IMR-90 (cell line): ENCODE results near the gene PLCH2.

Experiments
- CEBPB ChIP-seq: IDR thresholded peaks from 2 replicates; pipeline ENCODE4 v1.6.1; 2012; ENCODE audit warnings: low read depth, low read length, improper control_type of control experiment
- CTCF ChIP-seq: conservative IDR thresholded peaks from 2 replicates; pipeline ENCODE4 v1.5.1; 2012; ENCODE audit warnings: mild to moderate bottlenecking, low read depth, low read length, improper control_type of control experiment
- ELK1 ChIP-seq: fragments of 150-350 bp; IDR thresholded peaks from 2 replicates; pipeline ENCODE4 v1.6.1; 2016; ENCODE audit warnings: low read depth, mild to moderate bottlenecking, low read length, moderate library complexity, borderline replicate concordance
- MAFK ChIP-seq: IDR thresholded peaks from 2 replicates; pipeline ENCODE4 v1.6.1; 2012; ENCODE audit warnings: low read depth, low read length, improper control_type of control experiment
- MAZ ChIP-seq: IDR thresholded peaks from 2 replicates; pipeline ENCODE4 v1.6.1; 2012; ENCODE audit warnings: low read depth, mild to moderate bottlenecking, low read length, improper control_type of control experiment, moderate library complexity, borderline replicate concordance
- MXI1 ChIP-seq: IDR thresholded peaks from 2 replicates; pipeline ENCODE4 v1.6.1; 2012; ENCODE audit warnings: low read depth, mild to moderate bottlenecking, low read length, moderate library complexity, borderline replicate concordance
- POLR2A ChIP-seq: IDR thresholded peaks from 2 replicates; pipeline ENCODE4 v1.6.1; 2012; ENCODE audit warnings: mild to moderate bottlenecking, low read depth, low read length
- RCOR1 ChIP-seq: IDR thresholded peaks from 2 replicates; pipeline ENCODE4 v1.6.1; 2012; ENCODE audit warnings: mild to moderate bottlenecking, low read length, improper control_type of control experiment; ENCODE audit not compliant: insufficient replicate concordance
- RFX5 ChIP-seq: IDR thresholded peaks from 2 replicates; pipeline ENCODE4 v1.8.0; 2012; ENCODE audit warnings: low read depth, mild to moderate bottlenecking, low read length, moderate library complexity
- USF2 ChIP-seq: fragments of 150-350 bp; IDR thresholded peaks from 2 replicates; pipeline ENCODE4 v1.6.1; 2017; ENCODE audit warnings: mild to moderate bottlenecking, antibody characterized with exemption, low read length, low read depth

- no peak for TF ChIP-seq POLR2A
- TF ChIP-seq CTCF = no peak
- no peak for TF ChIP-seq MXI1
- TF ChIP-seq MAZ = no peak
- TF ChIP-seq MAFK = no peak
- no peak for TF ChIP-seq USF2
- TF ChIP-seq RFX5 = no peak
- TF ChIP-seq RCOR1 = no peak
- no peak for TF ChIP-seq ELK1
- no peak for TF ChIP-seq CEBPB
Observed at GRCh38 chr1:2519029-2519685, 43.1 kb downstream of the PLCH2 start.
